OCI-LY1 (cell line): ENCODE results near the gene EMX1.

ENCODE experiments used
- EZH2 ChIP-seq: fragments of 200-600 bp; sonication (generic), shearing (Covaris generic); IDR thresholded peaks from 2 replicates; pipeline ENCODE4 v1.8.0; 2017; ENCODE audit warnings: borderline replicate concordance, mixed run types, mild to moderate bottlenecking, antibody characterized with exemption, low read length, moderate library complexity, mixed read lengths
- TF ChIP-seq, protein P1 (sequence below): fragments of 200-600 bp; sonication (generic), shearing (Covaris generic); IDR thresholded peaks from 2 replicates; pipeline ENCODE4 v1.5.1; 2017; ENCODE audit warnings: mild to moderate bottlenecking, antibody characterized with exemption, low read length, moderate library complexity, mixed read lengths

DNA sequence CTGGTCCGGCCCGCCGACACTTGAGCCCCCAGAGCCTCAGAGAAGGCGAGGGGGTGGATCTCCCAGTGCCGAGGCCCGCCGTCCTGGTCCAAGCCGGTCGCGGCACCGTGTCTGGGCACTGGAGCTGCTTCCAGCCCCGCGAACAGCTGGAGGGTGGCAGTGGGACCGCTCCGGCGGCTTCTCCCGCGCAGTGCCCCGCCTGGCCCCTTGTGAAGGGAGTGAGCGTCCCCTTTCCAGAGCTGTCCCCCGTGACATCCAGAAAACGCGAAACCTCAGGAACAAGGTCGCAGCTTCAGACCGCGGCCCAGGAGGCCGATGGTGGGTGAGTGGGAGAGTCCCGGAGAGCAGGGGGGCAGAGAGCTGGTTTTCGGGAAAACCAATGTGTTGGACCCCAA is 579 bp upstream of the EMX1 start:
- TF ChIP-seq, protein P1, sequence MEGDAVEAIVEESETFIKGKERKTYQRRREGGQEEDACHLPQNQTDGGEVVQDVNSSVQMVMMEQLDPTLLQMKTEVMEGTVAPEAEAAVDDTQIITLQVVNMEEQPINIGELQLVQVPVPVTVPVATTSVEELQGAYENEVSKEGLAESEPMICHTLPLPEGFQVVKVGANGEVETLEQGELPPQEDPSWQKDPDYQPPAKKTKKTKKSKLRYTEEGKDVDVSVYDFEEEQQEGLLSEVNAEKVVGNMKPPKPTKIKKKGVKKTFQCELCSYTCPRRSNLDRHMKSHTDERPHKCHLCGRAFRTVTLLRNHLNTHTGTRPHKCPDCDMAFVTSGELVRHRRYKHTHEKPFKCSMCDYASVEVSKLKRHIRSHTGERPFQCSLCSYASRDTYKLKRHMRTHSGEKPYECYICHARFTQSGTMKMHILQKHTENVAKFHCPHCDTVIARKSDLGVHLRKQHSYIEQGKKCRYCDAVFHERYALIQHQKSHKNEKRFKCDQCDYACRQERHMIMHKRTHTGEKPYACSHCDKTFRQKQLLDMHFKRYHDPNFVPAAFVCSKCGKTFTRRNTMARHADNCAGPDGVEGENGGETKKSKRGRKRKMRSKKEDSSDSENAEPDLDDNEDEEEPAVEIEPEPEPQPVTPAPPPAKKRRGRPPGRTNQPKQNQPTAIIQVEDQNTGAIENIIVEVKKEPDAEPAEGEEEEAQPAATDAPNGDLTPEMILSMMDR: no peak
- TF ChIP-seq EZH2: no peak
